ENCODE results near the gene TMEM150A. TPM values are rescaled to one million over a fixed set of nuclear protein-coding genes. Genes with fewer than 3 reads are reported as not detected.

The TMEM150A gene
- total RNA-seq, 1 experiment from 2014 or later = 19.3 TPM

GRCh38 chr2:85591563-85591962 is 10.9 kb downstream of the TMEM150A start:
- Histone ChIP-seq H2BK5ac (ENCODE audit: insufficient read length, low read length) (no peak overlapping the region), H2BK120ac (ENCODE audit: low read depth, low read length, poor library complexity, severe bottlenecking) (no peak overlapping the region), H3K4ac (ENCODE audit: low read depth, low read length) (no peak overlapping the region), H3K79me2 (ENCODE audit: insufficient read depth, low read length) (no peaks in the 10 kb centered on the region), H3K14ac (ENCODE audit: insufficient read depth, low read length) (no peak overlapping the region), H3K23me2 (ENCODE audit: insufficient read length, low read depth, low read length, poor library complexity, severe bottlenecking) (peaks cover 9% of the 10 kb centered on the region), H3K56ac (ENCODE audit: insufficient read length, low read depth, low read length) (no peak overlapping the region), H3K4me2 (ENCODE audit: insufficient read depth, insufficient read length, low read length) (no peak overlapping the region), H2AFZ (ENCODE audit: low read length) (no peak overlapping the region), H2BK15ac (ENCODE audit: low read depth, low read length) (no peak overlapping the region), H3K27ac (ENCODE audit: insufficient read length, low read depth, low read length) (no peak overlapping the region), H3K79me1 (ENCODE audit: insufficient read depth, low read depth, low read length, poor library complexity, severe bottlenecking) (no peaks in the 10 kb centered on the region), H4K91ac (ENCODE audit: insufficient read length, low read depth, low read length) (no peak overlapping the region), H3T11ph (ENCODE audit: low read length) (no peak overlapping the region), H3K4me1 (ENCODE audit: insufficient read depth, low read length) (no peaks in the 10 kb centered on the region), H3K27me3 (ENCODE audit: insufficient read depth, low read length) (no peaks in the 10 kb centered on the region), H3K18ac (ENCODE audit: insufficient read length, low read depth, low read length) (no peak overlapping the region), H2BK12ac (ENCODE audit: insufficient read length, low read depth, low read length) (no peak overlapping the region), H2AK5ac (ENCODE audit: insufficient read length, low read length) (no peak overlapping the region), H3K9ac (ENCODE audit: extremely low read depth, insufficient read length, low read length) (no peak overlapping the region), H2BK20ac (ENCODE audit: low read depth, low read length, poor library complexity, severe bottlenecking) (no peak overlapping the region), H4K8ac (replicated peaks; ENCODE audit: insufficient read length, low read depth, low read length) (no peak overlapping the region), H4K5ac (ENCODE audit: insufficient read length, low read depth, low read length) (no peak overlapping the region), H3K9me3 (ENCODE audit: control insufficient read depth, low read depth, low read length) (no peaks in the 10 kb centered on the region), H3K23ac (ENCODE audit: insufficient read length, low read depth, low read length) (no peak overlapping the region), H4K20me1 (ENCODE audit: control insufficient read depth, insufficient read depth, insufficient read length) (no peaks in the 10 kb centered on the region)
- Mint-ChIP-seq H3K27ac (no peak overlapping the region), H3K4me3 (peak overlapping the region in 1 of 2 experiments; percentile 2; a peak in 1 of 5 replicates), H3K36me3 (ENCODE audit: insufficient read depth in 1 of 3, low read depth in 3 of 3) (peaks cover 0 to 4% (median under 1%) of the 10 kb centered on the region in 3 experiments; a peak in 2 of 7 replicates), H3K27me3 (ENCODE audit: low read depth) (peaks cover 26% of the 10 kb centered on the region), H3K4me1 (peaks cover 13 to 15% of the 10 kb centered on the region in 2 experiments), H3K9me3 (no peaks in the 10 kb centered on the region)
- TF ChIP-seq, protein P1, sequence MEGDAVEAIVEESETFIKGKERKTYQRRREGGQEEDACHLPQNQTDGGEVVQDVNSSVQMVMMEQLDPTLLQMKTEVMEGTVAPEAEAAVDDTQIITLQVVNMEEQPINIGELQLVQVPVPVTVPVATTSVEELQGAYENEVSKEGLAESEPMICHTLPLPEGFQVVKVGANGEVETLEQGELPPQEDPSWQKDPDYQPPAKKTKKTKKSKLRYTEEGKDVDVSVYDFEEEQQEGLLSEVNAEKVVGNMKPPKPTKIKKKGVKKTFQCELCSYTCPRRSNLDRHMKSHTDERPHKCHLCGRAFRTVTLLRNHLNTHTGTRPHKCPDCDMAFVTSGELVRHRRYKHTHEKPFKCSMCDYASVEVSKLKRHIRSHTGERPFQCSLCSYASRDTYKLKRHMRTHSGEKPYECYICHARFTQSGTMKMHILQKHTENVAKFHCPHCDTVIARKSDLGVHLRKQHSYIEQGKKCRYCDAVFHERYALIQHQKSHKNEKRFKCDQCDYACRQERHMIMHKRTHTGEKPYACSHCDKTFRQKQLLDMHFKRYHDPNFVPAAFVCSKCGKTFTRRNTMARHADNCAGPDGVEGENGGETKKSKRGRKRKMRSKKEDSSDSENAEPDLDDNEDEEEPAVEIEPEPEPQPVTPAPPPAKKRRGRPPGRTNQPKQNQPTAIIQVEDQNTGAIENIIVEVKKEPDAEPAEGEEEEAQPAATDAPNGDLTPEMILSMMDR (conservative IDR thresholded peaks at IDR 0.05) = no peak
- no peak for DNase-seq
- no CpG with 5 or more reads among the region's 12 CpGs for WGBS (ENCODE audit: extremely low coverage, insufficient read length, low lambda C conversion rate)

Measured in H9 (cell line).